ENCODE results near the gene PKD1L1.

DNA sequence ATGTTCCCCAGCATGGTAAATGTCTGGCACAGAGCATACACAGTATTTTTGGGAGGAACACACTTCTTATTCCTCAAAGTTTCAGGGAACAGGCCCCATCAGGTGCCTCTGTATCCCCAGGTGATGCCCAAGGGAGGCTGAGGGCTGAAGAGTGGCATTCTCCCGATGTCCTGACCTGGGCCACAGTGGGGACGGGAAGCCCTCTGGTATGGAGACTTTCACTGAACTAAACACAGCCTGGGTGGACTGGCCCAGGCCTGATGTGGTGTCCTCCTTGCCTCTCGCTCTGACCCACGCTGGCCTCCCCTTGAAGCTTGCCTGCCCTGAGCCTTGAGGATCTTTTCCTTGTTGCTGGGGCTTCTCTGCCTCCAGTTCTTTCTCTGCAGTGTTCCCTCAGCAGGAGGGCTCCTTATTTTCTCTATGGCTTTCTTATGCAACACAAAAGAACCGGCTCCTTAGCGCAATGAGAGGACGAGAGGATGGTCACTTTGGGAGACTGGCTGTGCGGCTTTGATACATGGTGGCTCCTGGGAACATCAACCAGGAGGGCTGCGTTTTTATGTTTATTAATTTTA, 208.9 kb downstream of the PKD1L1 start:
- no peak for TF ChIP-seq POLR2AphosphoS5 (IDR thresholded peaks at IDR 0.05)
- TF ChIP-seq, protein P1, sequence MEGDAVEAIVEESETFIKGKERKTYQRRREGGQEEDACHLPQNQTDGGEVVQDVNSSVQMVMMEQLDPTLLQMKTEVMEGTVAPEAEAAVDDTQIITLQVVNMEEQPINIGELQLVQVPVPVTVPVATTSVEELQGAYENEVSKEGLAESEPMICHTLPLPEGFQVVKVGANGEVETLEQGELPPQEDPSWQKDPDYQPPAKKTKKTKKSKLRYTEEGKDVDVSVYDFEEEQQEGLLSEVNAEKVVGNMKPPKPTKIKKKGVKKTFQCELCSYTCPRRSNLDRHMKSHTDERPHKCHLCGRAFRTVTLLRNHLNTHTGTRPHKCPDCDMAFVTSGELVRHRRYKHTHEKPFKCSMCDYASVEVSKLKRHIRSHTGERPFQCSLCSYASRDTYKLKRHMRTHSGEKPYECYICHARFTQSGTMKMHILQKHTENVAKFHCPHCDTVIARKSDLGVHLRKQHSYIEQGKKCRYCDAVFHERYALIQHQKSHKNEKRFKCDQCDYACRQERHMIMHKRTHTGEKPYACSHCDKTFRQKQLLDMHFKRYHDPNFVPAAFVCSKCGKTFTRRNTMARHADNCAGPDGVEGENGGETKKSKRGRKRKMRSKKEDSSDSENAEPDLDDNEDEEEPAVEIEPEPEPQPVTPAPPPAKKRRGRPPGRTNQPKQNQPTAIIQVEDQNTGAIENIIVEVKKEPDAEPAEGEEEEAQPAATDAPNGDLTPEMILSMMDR (IDR thresholded peaks at IDR 0.05) = no peak

Measured in prostate gland (tissue), 2 donors.